ENCODE data around the gene TTC34.
"Not testable (repeated sequence)": the region's sequence is repeated elsewhere in the genome, so short reads cannot be mapped to it uniquely, and the experiment has no call there.

The TTC34 gene

GRCh38 chr1:2657124-2657523 is 144.4 kb downstream of the TTC34 start:
- not testable (repeated sequence) for H3K27me3 ChIP-seq (ENCODE audit: control insufficient read depth, insufficient read depth, low read length); H3K36me3 ChIP-seq (ENCODE audit: insufficient read depth, low read length); H3K9ac ChIP-seq (ENCODE audit: low read depth, low read length); H3K4me3 ChIP-seq (ENCODE audit: low read length); H3K4me1 ChIP-seq (ENCODE audit: control insufficient read depth, insufficient read depth, low read length); H3K4me2 ChIP-seq (ENCODE audit: low read length)
- peaks cover 27% of the 10 kb centered on the region for H3K9me3 ChIP-seq (replicated peaks; ENCODE audit: low read length)

DNA sequence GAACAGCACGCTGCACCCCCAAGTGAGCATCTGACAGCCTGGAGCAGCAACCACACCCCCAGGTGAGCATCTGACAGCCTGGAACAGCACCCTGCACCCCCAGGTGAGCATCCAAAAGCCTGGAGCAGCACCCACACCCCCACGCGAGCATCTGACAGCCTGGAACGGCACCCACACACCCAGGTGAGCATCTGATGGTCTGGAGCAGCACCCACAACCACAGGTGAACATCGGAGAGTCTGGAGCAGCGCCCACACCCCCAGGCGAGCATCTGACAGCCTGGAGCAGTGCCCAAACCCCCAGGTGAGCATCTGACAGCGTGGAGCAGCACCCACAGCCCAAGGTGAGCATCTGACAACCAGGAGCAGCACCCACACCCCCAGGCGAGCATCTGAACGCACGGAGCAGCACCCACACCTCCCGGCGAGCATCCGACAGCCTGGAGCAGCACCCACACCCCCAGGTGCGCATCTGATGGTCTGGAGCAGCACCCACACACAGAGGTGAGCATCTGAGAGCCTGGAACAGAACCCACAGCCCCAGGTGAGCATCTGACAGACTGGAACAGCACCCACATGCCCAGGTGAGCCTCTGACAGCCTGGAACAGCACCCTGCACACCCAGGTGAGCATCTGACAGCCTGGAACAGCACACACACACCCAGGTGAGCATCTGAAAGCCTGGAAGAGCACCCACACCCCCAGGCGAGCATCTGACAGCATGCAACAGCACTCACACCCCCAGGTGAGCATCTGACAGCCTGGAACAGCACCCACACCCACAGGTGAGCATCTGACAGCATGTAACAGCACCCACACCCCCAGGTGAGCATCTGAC is 145.7 kb downstream of the TTC34 start:
- not testable (repeated sequence) for H3K9ac ChIP-seq (ENCODE audit: low read depth, low read length); H3K4me3 ChIP-seq (ENCODE audit: low read length); H3K27me3 ChIP-seq (ENCODE audit: control insufficient read depth, insufficient read depth, low read length); H3K4me2 ChIP-seq (ENCODE audit: low read length); H3K4me1 ChIP-seq (ENCODE audit: control insufficient read depth, insufficient read depth, low read length); H3K36me3 ChIP-seq (ENCODE audit: insufficient read depth, low read length)
- peaks cover 27% of the 10 kb centered on the region for H3K9me3 ChIP-seq (replicated peaks; ENCODE audit: low read length)

DNA sequence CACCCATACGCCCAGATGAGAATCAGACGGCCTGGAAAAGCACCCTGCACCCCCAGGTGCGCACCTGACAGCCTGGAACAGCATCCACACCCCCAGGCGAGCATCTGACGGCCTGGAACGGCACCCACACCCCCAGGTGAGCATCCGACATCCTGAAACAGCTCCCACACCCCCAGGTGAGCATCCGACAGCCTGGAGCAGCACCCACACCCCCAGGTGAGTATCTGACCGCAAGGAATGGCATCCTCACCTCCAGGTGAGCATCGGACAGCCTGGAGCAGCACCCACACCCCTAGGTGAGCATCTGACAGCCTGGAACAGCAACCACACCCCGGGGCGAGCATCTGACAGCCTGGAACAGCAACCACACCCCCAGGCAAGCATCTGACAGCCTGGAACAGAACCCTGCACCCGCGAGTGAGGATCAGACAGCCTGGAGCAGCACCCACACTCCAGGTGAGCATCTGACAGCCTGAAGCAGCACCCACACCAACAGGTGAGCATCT is 147.0 kb downstream of the TTC34 start:
- H3K9me3 ChIP-seq (replicated peaks; ENCODE audit: low read length), result peaks cover 27% of the 10 kb centered on the region
- H3K9ac ChIP-seq (ENCODE audit: low read depth, low read length); H3K4me2 ChIP-seq (ENCODE audit: low read length); H3K4me1 ChIP-seq (ENCODE audit: control insufficient read depth, insufficient read depth, low read length); H3K27me3 ChIP-seq (ENCODE audit: control insufficient read depth, insufficient read depth, low read length); H3K36me3 ChIP-seq (ENCODE audit: insufficient read depth, low read length); H3K4me3 ChIP-seq (ENCODE audit: low read length): not testable (repeated sequence)

GRCh38 chr1:2653741-2654442 is 147.6 kb downstream of the TTC34 start:
- H3K9ac ChIP-seq (ENCODE audit: low read depth, low read length); H3K4me1 ChIP-seq (ENCODE audit: control insufficient read depth, insufficient read depth, low read length); H3K4me2 ChIP-seq (ENCODE audit: low read length); H3K27me3 ChIP-seq (ENCODE audit: control insufficient read depth, insufficient read depth, low read length); H3K4me3 ChIP-seq (ENCODE audit: low read length); H3K36me3 ChIP-seq (ENCODE audit: insufficient read depth, low read length): not testable (repeated sequence)
- H3K9me3 ChIP-seq (replicated peaks; ENCODE audit: low read length), result peaks cover 27% of the 10 kb centered on the region

- not testable (repeated sequence) for H3K4me1 ChIP-seq (ENCODE audit: control insufficient read depth, insufficient read depth, low read length); H3K27me3 ChIP-seq (ENCODE audit: control insufficient read depth, insufficient read depth, low read length); H3K9ac ChIP-seq (ENCODE audit: low read depth, low read length); H3K4me3 ChIP-seq (ENCODE audit: low read length); H3K36me3 ChIP-seq (ENCODE audit: insufficient read depth, low read length); H3K4me2 ChIP-seq (ENCODE audit: low read length)
- H3K9me3 ChIP-seq (replicated peaks; ENCODE audit: low read length), result peaks cover 27% of the 10 kb centered on the region
These were observed 148.4 kb downstream of the TTC34 start for GRCh38 chr1:2652926-2653571.

- H3K9ac ChIP-seq (ENCODE audit: low read depth, low read length), result not testable (repeated sequence)
These were observed 149.2 kb downstream of the TTC34 start for GRCh38 chr1:2652152-2652925.

DNA sequence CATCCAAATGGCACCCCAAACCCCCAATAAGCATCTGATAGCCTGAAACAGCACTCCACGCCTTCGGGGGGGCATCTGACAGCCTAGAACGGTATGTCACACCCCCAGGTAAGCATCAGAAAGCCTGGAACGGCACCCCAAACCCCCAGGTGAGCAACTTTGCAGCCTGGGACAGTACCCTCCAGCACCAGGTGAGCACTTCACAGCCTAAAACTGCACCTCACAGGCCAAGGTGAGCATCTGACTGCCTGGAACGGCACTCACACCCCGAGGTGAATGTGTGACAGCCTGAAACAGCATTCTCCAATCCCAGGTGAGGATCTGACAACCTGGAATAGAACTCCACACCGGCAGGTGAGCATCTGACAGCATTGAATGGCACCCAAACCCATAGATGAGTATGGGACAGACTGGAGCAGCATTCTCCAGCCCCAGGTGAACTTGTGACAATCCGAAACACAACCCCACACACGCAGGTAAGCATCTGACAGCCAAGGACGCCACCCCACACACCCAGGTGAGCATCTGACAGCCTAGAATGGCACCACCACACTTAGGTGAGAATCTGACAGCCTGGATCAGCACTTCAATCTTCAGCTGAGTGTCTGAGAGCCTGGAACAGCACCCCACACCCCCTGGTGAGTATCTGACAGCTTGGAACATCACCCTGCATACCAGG is 150.4 kb downstream of the TTC34 start:
- no peaks in the 10 kb centered on the region for H3K4me1 ChIP-seq (ENCODE audit: control insufficient read depth, insufficient read depth, low read length)
- no peak overlapping the region for H3K4me2 ChIP-seq (ENCODE audit: low read length)
- no peaks in the 10 kb centered on the region for H3K27me3 ChIP-seq (ENCODE audit: control insufficient read depth, insufficient read depth, low read length)
- H3K9ac ChIP-seq (ENCODE audit: low read depth, low read length), result no peak overlapping the region
- peaks cover 27% of the 10 kb centered on the region for H3K9me3 ChIP-seq (replicated peaks; ENCODE audit: low read length)
- H3K36me3 ChIP-seq (ENCODE audit: insufficient read depth, low read length), result no peaks in the 10 kb centered on the region
- no peak overlapping the region for H3K4me3 ChIP-seq (ENCODE audit: low read length)

More at GRCh38 chr1:2652152-2652925, 149.2 kb downstream of the TTC34 start:
- not testable (repeated sequence) for H3K4me2 ChIP-seq (ENCODE audit: low read length); H3K36me3 ChIP-seq (ENCODE audit: insufficient read depth, low read length); H3K27me3 ChIP-seq (ENCODE audit: control insufficient read depth, insufficient read depth, low read length); H3K4me1 ChIP-seq (ENCODE audit: control insufficient read depth, insufficient read depth, low read length); H3K4me3 ChIP-seq (ENCODE audit: low read length)
- H3K9me3 ChIP-seq (replicated peaks; ENCODE audit: low read length), result peaks cover 27% of the 10 kb centered on the region

DNA sequence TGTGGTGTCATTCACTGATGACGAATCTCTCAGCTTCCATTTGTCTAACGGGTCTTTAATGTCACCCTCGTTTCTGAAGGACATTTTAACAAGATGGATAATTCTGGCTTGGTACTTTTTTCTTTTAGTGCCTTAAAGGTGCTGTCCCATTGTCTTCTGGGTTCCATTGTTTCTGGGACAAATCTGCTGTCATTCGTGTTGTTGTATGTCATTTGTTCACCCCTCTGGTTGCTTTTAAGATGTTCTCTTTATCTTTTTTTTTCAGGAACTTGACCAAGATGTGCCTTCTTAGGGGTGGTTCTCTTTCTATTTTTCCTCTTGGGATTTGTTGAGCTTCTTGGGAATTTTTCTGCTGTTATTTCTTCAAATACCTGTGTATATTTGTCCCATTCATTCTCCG is 154.7 kb downstream of the TTC34 start:
- Histone ChIP-seq H3K4me1 (ENCODE audit: control insufficient read depth, insufficient read depth, low read length) (peaks cover 9% of the 10 kb centered on the region), H3K27me3 (ENCODE audit: control insufficient read depth, insufficient read depth, low read length) (no peaks in the 10 kb centered on the region), H3K36me3 (ENCODE audit: insufficient read depth, low read length) (no peaks in the 10 kb centered on the region), H3K4me3 (ENCODE audit: low read length) (no peak overlapping the region), H3K9ac (ENCODE audit: low read depth, low read length) (no peak overlapping the region), H3K4me2 (ENCODE audit: low read length) (no peak overlapping the region), H3K9me3 (replicated peaks; ENCODE audit: low read length) (no peaks in the 10 kb centered on the region)

GRCh38 chr1:2645776-2646175 is 155.7 kb downstream of the TTC34 start:
- no peaks in the 10 kb centered on the region for H3K9me3 ChIP-seq (replicated peaks; ENCODE audit: low read length)
- H3K4me3 ChIP-seq (ENCODE audit: low read length), result no peak overlapping the region
- H3K9ac ChIP-seq (ENCODE audit: low read depth, low read length), result no peak overlapping the region
- H3K27me3 ChIP-seq (ENCODE audit: control insufficient read depth, insufficient read depth, low read length), result no peaks in the 10 kb centered on the region
- peaks cover 12% of the 10 kb centered on the region for H3K4me1 ChIP-seq (ENCODE audit: control insufficient read depth, insufficient read depth, low read length)
- H3K4me2 ChIP-seq (ENCODE audit: low read length), result no peak overlapping the region
- H3K36me3 ChIP-seq (ENCODE audit: insufficient read depth, low read length), result no peaks in the 10 kb centered on the region

- H3K4me3 ChIP-seq (ENCODE audit: low read length), result no peak overlapping the region
- H3K4me1 ChIP-seq (ENCODE audit: control insufficient read depth, insufficient read depth, low read length), result peaks cover 12% of the 10 kb centered on the region
- no peaks in the 10 kb centered on the region for H3K36me3 ChIP-seq (ENCODE audit: insufficient read depth, low read length)
- no peaks in the 10 kb centered on the region for H3K9me3 ChIP-seq (replicated peaks; ENCODE audit: low read length)
- H3K4me2 ChIP-seq (ENCODE audit: low read length), result no peak overlapping the region
- no peak overlapping the region for H3K9ac ChIP-seq (ENCODE audit: low read depth, low read length)
- H3K27me3 ChIP-seq (ENCODE audit: control insufficient read depth, insufficient read depth, low read length), result no peaks in the 10 kb centered on the region
These were observed 156.3 kb downstream of the TTC34 start for GRCh38 chr1:2645143-2645542.

All from skeletal muscle satellite cell (primary cell).